Dendritic cell treated with granulocyte-macrophage colony-stimulating factor and Interleukin-4, amounts not matched to agents 40 ng/mL and 50 ng/mL, for 4 days (primary cell): Measurements from ENCODE around the gene LCE2B.
"Not testable (repeated sequence)": the region's sequence is repeated elsewhere in the genome, so short reads cannot be mapped to it uniquely, and the experiment has no call there.

Source experiments
- H3K27ac Mint-ChIP-seq: one replicate; pipeline ENCODE4 v1.8.0; 2022; ENCODE audit warnings: mild to moderate bottlenecking, mixed read lengths
- H3K27me3 Mint-ChIP-seq: one replicate; pipeline ENCODE4 v1.8.0; 2022; ENCODE audit warnings: mild to moderate bottlenecking, mixed read lengths
- H3K36me3 Mint-ChIP-seq: one replicate; pipeline ENCODE4 v1.8.0; 2022; ENCODE audit warnings: low read depth, mixed read lengths
- H3K4me1 Mint-ChIP-seq: one replicate; pipeline ENCODE4 v1.8.0; 2022; ENCODE audit warnings: low read depth, mixed read lengths
- H3K4me3 Mint-ChIP-seq: one replicate; pipeline ENCODE4 v1.8.0; 2022; ENCODE audit warnings: mild to moderate bottlenecking, moderate library complexity, mixed read lengths
- H3K9me3 Mint-ChIP-seq: one replicate; pipeline ENCODE4 v1.8.0; 2022; ENCODE audit warnings: mixed read lengths
- intact Hi-C: fragments of 100-400 bp; cut with micrococcal nuclease; formaldehyde crosslinking; loops from one replicate; pipeline ENCODE4 v1.15.0; 2022

Gene LCE2B, protein sequence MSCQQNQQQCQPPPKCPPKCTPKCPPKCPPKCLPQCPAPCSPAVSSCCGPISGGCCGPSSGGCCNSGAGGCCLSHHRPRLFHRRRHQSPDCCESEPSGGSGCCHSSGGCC

GRCh38 chr1:152685823-152686222 lies at the start of gene LCE2B:
Gene LCE2B, plus strand, starts transcription at chr1:152686123. Its CDS starts 721 bp downstream, at chr1:152686844.
- H3K27me3 Mint-ChIP-seq, H3K4me3 Mint-ChIP-seq, H3K27ac Mint-ChIP-seq, H3K36me3 Mint-ChIP-seq, H3K4me1 Mint-ChIP-seq, intact Hi-C loops, H3K9me3 Mint-ChIP-seq: not testable (repeated sequence)

GRCh38 chr1:152640351-152640750 lies 45.6 kb upstream of the LCE2B start:
- Mint-ChIP-seq H3K27ac (no peak overlapping the region), H3K4me1 (no peaks in the 10 kb centered on the region), H3K36me3 (no peaks in the 10 kb centered on the region), H3K4me3 (no peak overlapping the region), H3K9me3 (no peaks in the 10 kb centered on the region), H3K27me3 (peaks cover 9% of the 10 kb centered on the region)
- intact Hi-C loops, result no loop called here

GRCh38 chr1:152643945-152644344 lies 42.0 kb upstream of the LCE2B start:
- no peaks in the 10 kb centered on the region for H3K36me3 Mint-ChIP-seq
- H3K4me3 Mint-ChIP-seq, result no peak overlapping the region
- no peaks in the 10 kb centered on the region for H3K4me1 Mint-ChIP-seq
- H3K27me3 Mint-ChIP-seq, result peaks cover 5% of the 10 kb centered on the region
- intact Hi-C loops, result no loop called here
- H3K27ac Mint-ChIP-seq, result no peak overlapping the region
- no peaks in the 10 kb centered on the region for H3K9me3 Mint-ChIP-seq

- Mint-ChIP-seq H3K27me3 (peaks cover 6% of the 10 kb centered on the region), H3K36me3 (no peaks in the 10 kb centered on the region), H3K9me3 (no peaks in the 10 kb centered on the region), H3K4me3 (no peak overlapping the region), H3K27ac (no peak overlapping the region), H3K4me1 (no peaks in the 10 kb centered on the region)
- intact Hi-C loops, result no loop called here
Measured at GRCh38 chr1:152645146-152645545, 40.8 kb upstream of the LCE2B start.

GRCh38 chr1:152646656-152647055 lies 39.3 kb upstream of the LCE2B start:
- no peak overlapping the region for H3K27ac Mint-ChIP-seq
- H3K4me3 Mint-ChIP-seq, result no peak overlapping the region
- no peaks in the 10 kb centered on the region for H3K36me3 Mint-ChIP-seq
- no peaks in the 10 kb centered on the region for H3K4me1 Mint-ChIP-seq
- no peaks in the 10 kb centered on the region for H3K9me3 Mint-ChIP-seq
- intact Hi-C loops, result no loop called here
- peaks cover 8% of the 10 kb centered on the region for H3K27me3 Mint-ChIP-seq

- H3K4me1 Mint-ChIP-seq, result peaks cover 8% of the 10 kb centered on the region
- H3K9me3 Mint-ChIP-seq, result no peaks in the 10 kb centered on the region
- intact Hi-C loops, result loop anchor here (10.0 kb wide), 1 partner anchor 571 kb away; no protein-coding TSS in a partner anchor
- no peak overlapping the region for H3K27ac Mint-ChIP-seq
- peaks cover 15% of the 10 kb centered on the region for H3K27me3 Mint-ChIP-seq
- H3K36me3 Mint-ChIP-seq, result no peaks in the 10 kb centered on the region
- no peak overlapping the region for H3K4me3 Mint-ChIP-seq
Measured at GRCh38 chr1:152654110-152654509, 31.8 kb upstream of the LCE2B start.

DNA sequence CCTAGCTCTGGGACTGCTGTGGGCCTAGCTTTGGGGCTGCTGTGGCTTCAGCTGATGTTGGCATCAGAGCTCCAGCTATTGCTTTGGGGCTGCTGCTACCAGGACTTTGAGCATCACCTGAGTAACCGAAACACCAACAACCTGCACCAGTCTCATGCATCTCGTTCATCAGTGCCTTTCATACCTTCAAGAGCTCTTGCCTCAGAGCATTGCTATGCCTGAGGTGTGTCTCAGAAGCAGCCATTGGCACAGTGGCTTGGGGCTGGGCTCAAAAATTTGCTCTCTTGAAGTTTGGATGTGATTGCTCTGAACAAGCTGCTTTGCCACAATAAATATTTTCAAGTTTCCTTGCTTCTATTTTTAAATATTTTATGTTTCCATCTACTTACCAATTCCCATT lies 29.5 kb upstream of the LCE2B start:
- Mint-ChIP-seq H3K4me3 (no peak overlapping the region), H3K36me3 (no peaks in the 10 kb centered on the region), H3K27me3 (peaks cover 12% of the 10 kb centered on the region), H3K27ac (no peak overlapping the region), H3K4me1 (peaks cover 8% of the 10 kb centered on the region), H3K9me3 (no peaks in the 10 kb centered on the region)
- intact Hi-C loops, result loop anchor here (10.0 kb wide), 1 partner anchor 568 kb away; no protein-coding TSS in a partner anchor

- H3K27ac Mint-ChIP-seq, result no peak overlapping the region
- no peaks in the 10 kb centered on the region for H3K9me3 Mint-ChIP-seq
- intact Hi-C loops, result loop anchor here (10.0 kb wide), 1 partner anchor 567 kb away; no protein-coding TSS in a partner anchor
- H3K27me3 Mint-ChIP-seq, result peaks cover 9% of the 10 kb centered on the region
- H3K4me1 Mint-ChIP-seq, result peaks cover 8% of the 10 kb centered on the region
- no peak overlapping the region for H3K4me3 Mint-ChIP-seq
- H3K36me3 Mint-ChIP-seq, result no peaks in the 10 kb centered on the region
Measured at GRCh38 chr1:152657677-152658076, 28.2 kb upstream of the LCE2B start.

GRCh38 chr1:152658649-152659048 lies 27.3 kb upstream of the LCE2B start:
- no peak overlapping the region for H3K27ac Mint-ChIP-seq
- H3K9me3 Mint-ChIP-seq, result no peaks in the 10 kb centered on the region
- intact Hi-C loops, result loop anchor here (10.0 kb wide), 1 partner anchor 566 kb away; no protein-coding TSS in a partner anchor
- H3K27me3 Mint-ChIP-seq, result peaks cover 8% of the 10 kb centered on the region
- H3K36me3 Mint-ChIP-seq, result no peaks in the 10 kb centered on the region
- H3K4me3 Mint-ChIP-seq, result no peak overlapping the region
- H3K4me1 Mint-ChIP-seq, result peaks cover 7% of the 10 kb centered on the region

DNA sequence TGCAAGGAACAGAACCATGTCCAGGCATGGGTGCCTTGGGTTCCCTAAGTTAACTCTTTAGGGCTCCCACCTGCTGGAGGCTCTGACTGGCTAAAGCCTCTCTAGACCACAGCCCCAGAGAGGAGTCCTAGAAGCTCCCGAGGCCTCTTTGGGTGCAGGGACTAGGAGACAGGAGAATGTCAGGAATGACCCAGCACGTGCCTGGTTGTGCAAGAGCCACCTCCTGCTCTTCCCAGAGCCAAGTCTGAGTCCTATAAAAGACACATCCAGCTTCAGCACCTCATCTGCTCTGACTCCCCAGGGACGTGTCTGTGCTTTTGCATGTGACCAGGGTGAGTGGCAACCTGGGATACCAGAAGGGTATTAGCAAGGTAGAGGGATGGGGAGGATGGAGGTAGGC lies 22.8 kb upstream of the LCE2B start, which contains the start of gene LCE2D:
LCE2D (plus strand) TSS at position 283 of the 400 bp plus-strand sequence. CDS start 726 bp downstream, outside the sequence.
- Mint-ChIP-seq H3K9me3 (no peaks in the 10 kb centered on the region), H3K4me3 (no peak within 1 kb of the TSS), H3K36me3 (no peaks in the 10 kb centered on the region), H3K27me3 (peaks cover 6% of the 10 kb centered on the region), H3K27ac (no peak within 1 kb of the TSS), H3K4me1 (no peaks in the 10 kb centered on the region)
- intact Hi-C loops, result no loop called here

GRCh38 chr1:152666171-152666570 lies 19.8 kb upstream of the LCE2B start:
- H3K4me1 Mint-ChIP-seq, H3K4me3 Mint-ChIP-seq, H3K36me3 Mint-ChIP-seq, intact Hi-C loops, H3K27ac Mint-ChIP-seq, H3K27me3 Mint-ChIP-seq, H3K9me3 Mint-ChIP-seq: not testable (repeated sequence)

GRCh38 chr1:152667648-152668047 lies 18.3 kb upstream of the LCE2B start:
- intact Hi-C loops, result no loop called here
- Mint-ChIP-seq H3K36me3 (no peaks in the 10 kb centered on the region), H3K4me1 (no peaks in the 10 kb centered on the region), H3K27ac (no peak overlapping the region), H3K9me3 (no peaks in the 10 kb centered on the region), H3K27me3 (peaks cover 4% of the 10 kb centered on the region), H3K4me3 (no peak overlapping the region)

DNA sequence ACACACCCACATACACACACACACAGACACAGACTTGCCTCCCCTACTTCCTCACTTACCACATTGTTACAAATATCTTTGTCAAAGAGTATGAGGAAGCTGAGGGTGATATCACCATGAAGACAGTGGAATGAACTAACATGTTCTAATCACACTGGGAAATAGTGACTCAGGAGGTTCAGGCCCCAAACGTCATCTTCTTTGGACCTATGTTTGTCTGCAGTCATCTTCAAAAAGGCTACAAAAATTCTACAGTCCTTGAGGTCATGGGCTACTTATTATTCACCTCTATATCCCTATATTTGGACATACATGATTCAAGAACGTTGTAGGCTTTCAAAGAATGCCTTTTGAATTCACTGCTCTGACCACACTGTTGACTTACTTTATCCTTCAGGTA lies 12.9 kb upstream of the LCE2B start:
- Mint-ChIP-seq H3K27ac (no peak overlapping the region), H3K27me3 (peaks cover 5% of the 10 kb centered on the region), H3K4me1 (no peaks in the 10 kb centered on the region), H3K4me3 (no peak overlapping the region), H3K36me3 (no peaks in the 10 kb centered on the region), H3K9me3 (no peaks in the 10 kb centered on the region)
- intact Hi-C loops, result no loop called here

DNA sequence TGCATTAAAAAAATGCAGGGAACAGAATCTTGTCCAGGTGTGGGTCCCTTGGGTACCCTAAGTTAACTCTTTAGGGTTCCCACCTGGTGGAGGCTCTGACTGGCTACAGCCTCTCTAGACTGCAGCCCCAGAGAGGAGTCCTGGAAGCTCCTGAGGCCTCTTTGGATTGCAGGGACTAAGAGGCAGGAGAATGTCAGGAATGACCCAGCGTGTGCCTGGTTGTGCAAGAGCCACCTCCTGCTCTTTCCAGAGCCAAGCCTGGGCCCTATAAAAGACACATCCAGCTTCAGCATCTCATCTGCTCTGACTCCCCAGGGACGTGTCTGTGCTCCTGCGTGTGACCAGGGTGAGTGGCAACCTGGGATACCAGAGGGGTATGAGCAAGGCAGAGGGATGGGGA lies 10.9 kb upstream of the LCE2B start, which contains the start of gene LCE2C:
LCE2C (plus strand) TSS at position 297 of the 400 bp plus-strand sequence. CDS start 737 bp downstream, outside the sequence.
- H3K4me3 Mint-ChIP-seq, H3K27me3 Mint-ChIP-seq, H3K4me1 Mint-ChIP-seq, H3K27ac Mint-ChIP-seq, H3K9me3 Mint-ChIP-seq, intact Hi-C loops, H3K36me3 Mint-ChIP-seq: not testable (repeated sequence)

DNA sequence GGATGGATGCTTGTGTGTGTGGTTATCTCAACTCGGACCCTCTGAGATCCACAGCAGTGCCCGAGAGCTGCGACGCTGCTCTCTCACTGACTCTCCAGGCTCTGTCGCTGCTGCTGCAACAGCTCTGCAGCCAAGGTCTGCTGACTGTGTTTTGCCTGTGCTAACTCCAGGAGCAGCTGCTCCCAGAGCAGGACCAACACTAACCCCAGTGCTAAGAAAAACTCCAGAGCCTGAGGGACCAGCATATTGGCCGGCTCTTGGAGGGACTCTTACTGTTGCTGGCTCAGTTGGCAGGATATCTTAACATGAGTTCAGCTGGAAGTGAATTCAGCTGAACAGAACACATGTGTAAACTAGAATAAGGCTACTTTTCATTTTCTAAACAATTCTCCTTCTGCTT lies 6.5 kb upstream of the LCE2B start:
- Mint-ChIP-seq H3K27ac (no peak overlapping the region), H3K27me3 (peaks cover 12% of the 10 kb centered on the region), H3K36me3 (no peaks in the 10 kb centered on the region), H3K4me3 (no peak overlapping the region), H3K4me1 (no peaks in the 10 kb centered on the region), H3K9me3 (no peaks in the 10 kb centered on the region)
- intact Hi-C loops, result no loop called here
